Activated T-cell treated with anti-CD3 and anti-CD28 coated beads, Interleukin-2, amount 50 U/mL, for 72 hours (primary cell): ENCODE data around the gene CTR9. TPM values are rescaled to one million over a fixed set of nuclear protein-coding genes. Genes with fewer than 3 reads are reported as not detected.

Source experiments
- ATAC-seq, 2 donors: fragments of 150-1000 bp; cut with Tn5 transposase; replicated peaks in 1 of 2; 2 replicates each; pipeline ENCODE4 v1.10.0; 2021; ENCODE audit warnings: moderate library complexity in 2 of 2, mild to moderate bottlenecking in 1 of 2
- DNase-seq, 2 donors: peaks; one replicate each; pipeline ENCODE4 v3.0.0; 2021 to 2022; ENCODE audit warnings: mixed read lengths in 1 of 2
- H3K27ac Mint-ChIP-seq: one replicate; pipeline ENCODE4 v1.8.0; 2022; ENCODE audit warnings: mild to moderate bottlenecking, moderate library complexity, mixed read lengths
- H3K27me3 Mint-ChIP-seq: one replicate; pipeline ENCODE4 v1.8.0; 2022; ENCODE audit warnings: low read depth, mixed read lengths
- H3K36me3 Mint-ChIP-seq, 2 donors: one replicate each; pipeline ENCODE4 v1.8.0; 2022; ENCODE audit warnings: mixed read lengths in 2 of 2, mild to moderate bottlenecking in 1 of 2; ENCODE audit not compliant: insufficient read depth in 2 of 2
- H3K4me1 Mint-ChIP-seq: one replicate; pipeline ENCODE4 v1.8.0; 2022; ENCODE audit warnings: low read depth, mixed read lengths
- H3K4me3 Mint-ChIP-seq, 2 donors: one replicate each; pipeline ENCODE4 v1.8.0; 2022; ENCODE audit warnings: mild to moderate bottlenecking in 2 of 2, mixed read lengths in 2 of 2, moderate library complexity in 2 of 2
- H3K9me3 Mint-ChIP-seq, 2 donors: one replicate each; pipeline ENCODE4 v1.8.0; 2022; ENCODE audit warnings: mixed read lengths in 2 of 2
- total RNA-seq, 2 donors: library from RNA; stranded (reverse); gene quantifications; one replicate each; pipeline ENCODE4 v1.2.3, GENCODE V29; 2022

CTR9 gene
- 10 to 100 TPM; 33.1 to 41.0 TPM for total RNA-seq

- ATAC-seq (peak; percentile 95 to 97), DNase-seq (peak; percentile 96)
- peaks cover 3 to 8% of the 10 kb centered on the region in 2 donors for H3K36me3 Mint-ChIP-seq
- H3K4me1 Mint-ChIP-seq, result peaks cover 29% of the 10 kb centered on the region
- no peaks in the 10 kb centered on the region for H3K9me3 Mint-ChIP-seq
- H3K27me3 Mint-ChIP-seq, result no peaks in the 10 kb centered on the region
- peak within 1 kb of the TSS; percentile 94 for H3K27ac Mint-ChIP-seq
- peak within 1 kb of the TSS; percentile 95 to 97 for H3K4me3 Mint-ChIP-seq
Measured at GRCh38 chr11:10750838-10751580, at the start of gene CTR9. CTR9 (plus strand) TSS chr11:10751246; CDS start chr11:10751413, 167 bp downstream.

GRCh38 chr11:10701982-10702381 lies 49.1 kb upstream of the CTR9 start:
- DNase-seq, result no peak
- no peak overlapping the region for H3K27ac Mint-ChIP-seq
- H3K4me3 Mint-ChIP-seq, result no peak overlapping the region
- H3K9me3 Mint-ChIP-seq, result peaks cover 0 to 1% of the 10 kb centered on the region in 2 donors
- H3K36me3 Mint-ChIP-seq, result peaks cover 0 to 3% of the 10 kb centered on the region in 2 donors
- peaks cover 12% of the 10 kb centered on the region for H3K27me3 Mint-ChIP-seq
- no peaks in the 10 kb centered on the region for H3K4me1 Mint-ChIP-seq
- no peak for ATAC-seq

GRCh38 chr11:10708131-10708530 lies 42.9 kb upstream of the CTR9 start:
- DNase-seq (no peak), ATAC-seq (no peak)
- no peaks in the 10 kb centered on the region for H3K27me3 Mint-ChIP-seq
- H3K4me1 Mint-ChIP-seq, result no peaks in the 10 kb centered on the region
- no peaks in the 10 kb centered on the region for H3K36me3 Mint-ChIP-seq
- H3K9me3 Mint-ChIP-seq, result no peaks in the 10 kb centered on the region
- no peak overlapping the region for H3K27ac Mint-ChIP-seq
- no peak overlapping the region for H3K4me3 Mint-ChIP-seq

DNA sequence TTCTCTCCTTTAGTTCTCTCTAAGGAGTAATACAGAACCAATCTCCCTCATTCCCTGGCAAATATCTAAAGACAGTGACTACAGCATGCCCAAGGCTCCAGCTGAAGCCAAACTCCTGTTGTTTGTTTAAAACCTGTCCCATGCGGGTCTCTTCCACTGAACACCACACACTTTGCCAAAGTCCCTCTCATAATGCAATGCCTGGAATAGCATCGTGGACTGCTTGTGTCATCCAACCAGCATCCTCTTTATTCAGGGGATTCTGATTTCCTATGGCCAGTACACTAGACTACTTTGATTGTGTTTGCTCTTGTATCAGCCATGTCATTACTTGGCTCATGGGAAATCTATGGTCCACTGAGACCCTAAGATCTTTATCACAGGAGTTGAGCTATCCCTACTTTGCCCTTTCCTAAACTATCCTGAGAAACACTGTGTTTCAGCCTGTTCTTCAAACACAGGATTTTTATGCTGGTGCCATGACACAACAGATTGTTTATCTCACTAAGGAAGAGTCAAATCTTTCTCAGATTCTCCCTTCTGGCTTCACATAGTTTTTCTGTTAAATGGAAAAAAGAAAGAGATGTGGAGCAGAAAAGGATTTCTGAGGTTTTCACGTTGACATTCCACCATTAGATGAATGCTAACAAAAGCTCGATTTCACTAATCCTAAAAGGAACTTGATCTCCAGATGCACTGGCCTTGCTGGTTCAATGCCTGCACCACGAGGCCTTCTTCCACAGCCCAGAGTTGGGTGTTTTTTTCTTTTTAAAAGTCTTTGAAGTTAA lies 41.6 kb upstream of the CTR9 start:
- no peak for DNase-seq
- Mint-ChIP-seq H3K9me3 (no peaks in the 10 kb centered on the region), H3K36me3 (no peaks in the 10 kb centered on the region), H3K27me3 (no peaks in the 10 kb centered on the region), H3K4me3 (no peak overlapping the region), H3K27ac (no peak overlapping the region), H3K4me1 (no peaks in the 10 kb centered on the region)
- ATAC-seq, result no peak

DNA sequence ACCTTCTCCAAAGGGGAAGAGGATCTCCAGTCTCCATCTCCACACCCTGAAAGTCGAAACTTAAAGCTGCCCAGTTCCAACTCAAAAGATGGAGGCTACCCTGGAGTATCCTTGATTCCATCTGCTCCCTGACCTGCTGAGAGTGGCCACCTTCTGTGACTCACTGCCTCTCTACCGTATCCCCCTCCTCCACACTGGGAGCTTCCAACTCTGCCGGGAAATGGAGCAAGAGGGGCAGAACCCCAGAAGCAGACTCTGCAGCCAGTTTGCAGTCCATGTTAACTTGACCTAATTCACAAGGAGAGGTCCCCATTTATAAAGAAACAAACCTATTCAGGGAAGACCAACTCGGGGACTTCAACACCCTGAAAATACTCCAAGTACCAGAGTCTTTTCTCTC lies 35.5 kb upstream of the CTR9 start:
- no peaks in the 10 kb centered on the region for H3K36me3 Mint-ChIP-seq
- no peaks in the 10 kb centered on the region for H3K4me1 Mint-ChIP-seq
- peaks cover 10% of the 10 kb centered on the region for H3K27me3 Mint-ChIP-seq
- no peak overlapping the region for H3K27ac Mint-ChIP-seq
- DNase-seq (no peak), ATAC-seq (no peak)
- H3K4me3 Mint-ChIP-seq, result no peak overlapping the region
- no peaks in the 10 kb centered on the region for H3K9me3 Mint-ChIP-seq

- H3K9me3 Mint-ChIP-seq, result no peaks in the 10 kb centered on the region
- H3K4me3 Mint-ChIP-seq, result no peak overlapping the region
- DNase-seq, result no peak
- H3K4me1 Mint-ChIP-seq, result no peaks in the 10 kb centered on the region
- H3K27ac Mint-ChIP-seq, result no peak overlapping the region
- H3K36me3 Mint-ChIP-seq, result no peaks in the 10 kb centered on the region
- peaks cover 10% of the 10 kb centered on the region for H3K27me3 Mint-ChIP-seq
- ATAC-seq, result no peak
Measured at GRCh38 chr11:10716122-10716521, 34.9 kb upstream of the CTR9 start.

- ATAC-seq (no peak), DNase-seq (no peak)
- no peak overlapping the region for H3K4me3 Mint-ChIP-seq
- peaks cover 10% of the 10 kb centered on the region for H3K27me3 Mint-ChIP-seq
- no peak overlapping the region for H3K27ac Mint-ChIP-seq
- no peaks in the 10 kb centered on the region for H3K36me3 Mint-ChIP-seq
- H3K4me1 Mint-ChIP-seq, result no peaks in the 10 kb centered on the region
- H3K9me3 Mint-ChIP-seq, result no peaks in the 10 kb centered on the region
Measured at GRCh38 chr11:10716543-10717259, 34.3 kb upstream of the CTR9 start.

- DNase-seq (no peak), ATAC-seq (no peak)
- Mint-ChIP-seq H3K27me3 (peaks cover 22% of the 10 kb centered on the region), H3K9me3 (no peaks in the 10 kb centered on the region), H3K4me3 (no peak overlapping the region), H3K27ac (no peak overlapping the region), H3K36me3 (no peaks in the 10 kb centered on the region), H3K4me1 (no peaks in the 10 kb centered on the region)
Measured at GRCh38 chr11:10719616-10720015, 31.4 kb upstream of the CTR9 start.

GRCh38 chr11:10720881-10721376 lies 30.1 kb upstream of the CTR9 start:
- Mint-ChIP-seq H3K27ac (no peak overlapping the region), H3K27me3 (peaks cover 22% of the 10 kb centered on the region), H3K9me3 (no peaks in the 10 kb centered on the region), H3K36me3 (peaks cover 2 to 3% of the 10 kb centered on the region in 2 donors), H3K4me3 (no peak overlapping the region), H3K4me1 (peaks cover 9% of the 10 kb centered on the region)
- DNase-seq (no peak), ATAC-seq (no peak)

DNA sequence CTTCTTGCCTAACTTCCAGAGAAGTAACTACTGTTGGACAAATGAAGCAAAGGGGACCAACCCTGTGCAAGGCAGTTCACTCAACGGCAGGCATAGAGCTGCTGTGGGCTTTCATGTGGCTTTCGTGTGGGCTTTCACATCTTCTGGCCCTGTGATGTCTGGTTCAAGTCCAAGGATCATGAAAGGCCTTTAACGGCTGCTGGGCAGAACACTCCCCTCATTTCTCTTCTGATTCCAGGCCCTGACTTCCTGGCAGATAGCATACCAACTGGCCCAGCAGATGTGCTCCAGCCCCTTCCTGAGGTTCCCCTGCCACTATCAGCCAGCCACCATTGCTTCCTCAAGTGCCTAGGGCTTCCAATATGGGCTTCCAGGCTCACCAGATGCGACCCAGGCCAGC lies 28.7 kb upstream of the CTR9 start:
- Mint-ChIP-seq H3K9me3 (no peaks in the 10 kb centered on the region), H3K27ac (no peak overlapping the region)
- no peak for DNase-seq

DNA sequence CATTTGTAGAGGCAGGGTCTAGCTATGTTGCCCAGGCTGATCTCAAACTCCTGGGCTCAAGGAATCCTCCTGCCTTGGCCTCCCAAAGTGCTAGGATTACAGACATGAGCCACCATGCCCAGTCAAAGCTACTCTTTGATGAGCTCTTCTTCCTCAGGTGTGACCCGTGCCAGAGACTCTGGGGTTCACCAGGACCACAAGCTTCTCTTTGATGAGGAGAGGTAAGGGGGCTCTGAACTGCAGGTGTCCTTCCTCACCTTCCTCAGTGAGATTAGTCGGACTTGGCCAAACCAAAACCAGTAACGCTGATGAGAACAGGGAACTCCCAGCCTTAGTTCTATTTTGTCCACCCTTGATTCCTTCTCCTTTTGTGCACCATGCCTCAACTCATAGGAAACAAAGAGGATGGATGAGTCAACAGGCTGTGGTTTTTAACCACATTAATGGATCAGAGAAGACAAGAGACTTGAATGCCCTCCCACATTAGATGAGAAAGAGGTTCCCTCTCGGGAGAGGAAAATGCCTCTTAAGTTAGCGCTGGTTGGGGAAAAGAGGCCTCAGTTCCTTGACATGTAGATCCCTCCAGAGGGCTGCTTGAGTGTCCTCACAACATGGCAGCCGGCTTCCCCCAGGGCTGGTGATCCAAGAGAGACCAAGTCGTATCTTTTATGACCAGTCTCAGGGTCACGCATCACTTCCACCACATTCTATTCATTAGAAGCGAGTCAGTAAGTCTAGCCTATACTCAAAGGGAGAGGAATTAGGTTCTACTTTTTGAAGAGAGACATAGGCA lies 25.7 kb upstream of the CTR9 start:
- Mint-ChIP-seq H3K4me3 (peak overlapping the region; percentile 56 to 59), H3K4me1 (peaks cover 23% of the 10 kb centered on the region), H3K9me3 (no peaks in the 10 kb centered on the region), H3K27me3 (peaks cover 27% of the 10 kb centered on the region), H3K36me3 (peaks cover 3 to 6% of the 10 kb centered on the region in 2 donors), H3K27ac (peak overlapping the region; percentile 1)
- peak; percentile 20 to 27 for DNase-seq
- peak; percentile 65 to 73 for ATAC-seq

More for the DNA sequence above, 28.7 kb upstream of the CTR9 start:
- no peak for ATAC-seq
- no peak overlapping the region for H3K4me3 Mint-ChIP-seq
- peaks cover 3 to 6% of the 10 kb centered on the region in 2 donors for H3K36me3 Mint-ChIP-seq
- peaks cover 19% of the 10 kb centered on the region for H3K4me1 Mint-ChIP-seq
- peaks cover 25% of the 10 kb centered on the region for H3K27me3 Mint-ChIP-seq

- H3K4me3 Mint-ChIP-seq, result peak overlapping the region; percentile 56 to 59
- H3K9me3 Mint-ChIP-seq, result no peaks in the 10 kb centered on the region
- ATAC-seq (peak; percentile 82 to 83), DNase-seq (no peak)
- peaks cover 3 to 6% of the 10 kb centered on the region in 2 donors for H3K36me3 Mint-ChIP-seq
- H3K27ac Mint-ChIP-seq, result no peak overlapping the region
- peaks cover 27% of the 10 kb centered on the region for H3K27me3 Mint-ChIP-seq
- H3K4me1 Mint-ChIP-seq, result peaks cover 23% of the 10 kb centered on the region
Measured at GRCh38 chr11:10725907-10726253, 25.2 kb upstream of the CTR9 start.
